KMS-11 (cell line): Measurements from ENCODE around the gene SIGLEC10.

Experiments used
- H2AFZ ChIP-seq: fragments of 200-600 bp; sonication (generic); 2 replicates; pipeline ENCODE4 v1.6.1; 2016; ENCODE audit warnings: antibody characterized with exemption, mixed run types, low read depth
- H3K27ac ChIP-seq: fragments of 200-600 bp; sonication (generic); 2 replicates; pipeline ENCODE4 v1.6.1; 2016; ENCODE audit warnings: mild to moderate bottlenecking, mixed run types
- H3K27me3 ChIP-seq: fragments of 200-600 bp; sonication (generic); 2 replicates; pipeline ENCODE4 v1.6.1; 2017; ENCODE audit warnings: mild to moderate bottlenecking, low read depth, mixed run types, moderate library complexity; ENCODE audit not compliant: insufficient read depth
- H3K36me3 ChIP-seq: fragments of 200-600 bp; sonication (generic); 2 replicates; pipeline ENCODE4 v1.6.1; 2017; ENCODE audit warnings: mild to moderate bottlenecking, mixed run types; ENCODE audit not compliant: insufficient read depth
- H3K4me1 ChIP-seq: fragments of 200-600 bp; sonication (generic); 2 replicates; pipeline ENCODE4 v1.6.1; 2016; ENCODE audit warnings: mild to moderate bottlenecking, low read depth, mixed run types; ENCODE audit not compliant: poor library complexity, severe bottlenecking
- H3K4me2 ChIP-seq: fragments of 200-600 bp; sonication (generic); 2 replicates; pipeline ENCODE4 v1.7.0; 2016; ENCODE audit warnings: mild to moderate bottlenecking, mixed run types
- H3K4me3 ChIP-seq: fragments of 200-600 bp; sonication (generic); IDR thresholded peaks from 2 replicates; pipeline ENCODE4 v1.6.1; 2017; ENCODE audit warnings: low read depth, low read length, mixed read lengths; ENCODE audit not compliant: insufficient read depth
- H3K79me2 ChIP-seq: fragments of 200-600 bp; sonication (generic); 2 replicates; pipeline ENCODE4 v1.6.1; 2016; ENCODE audit warnings: low read depth, mixed run types; ENCODE audit not compliant: insufficient read depth
- H3K9ac ChIP-seq: fragments of 200-600 bp; sonication (generic); 2 replicates; pipeline ENCODE4 v1.6.1; 2016; ENCODE audit warnings: mild to moderate bottlenecking, mixed run types
- H4K20me1 ChIP-seq: fragments of 200-600 bp; sonication (generic); 2 replicates; pipeline ENCODE4 v1.6.1; 2016; ENCODE audit warnings: mild to moderate bottlenecking, mixed run types; ENCODE audit not compliant: insufficient read depth
- CTCF ChIP-seq: fragments of 200-600 bp; sonication (generic); conservative IDR thresholded peaks from 2 replicates; pipeline ENCODE4 v1.6.1; 2017; ENCODE audit warnings: low read depth, mild to moderate bottlenecking, antibody characterized with exemption, low read length, moderate library complexity, mixed read lengths

Gene SIGLEC10

DNA sequence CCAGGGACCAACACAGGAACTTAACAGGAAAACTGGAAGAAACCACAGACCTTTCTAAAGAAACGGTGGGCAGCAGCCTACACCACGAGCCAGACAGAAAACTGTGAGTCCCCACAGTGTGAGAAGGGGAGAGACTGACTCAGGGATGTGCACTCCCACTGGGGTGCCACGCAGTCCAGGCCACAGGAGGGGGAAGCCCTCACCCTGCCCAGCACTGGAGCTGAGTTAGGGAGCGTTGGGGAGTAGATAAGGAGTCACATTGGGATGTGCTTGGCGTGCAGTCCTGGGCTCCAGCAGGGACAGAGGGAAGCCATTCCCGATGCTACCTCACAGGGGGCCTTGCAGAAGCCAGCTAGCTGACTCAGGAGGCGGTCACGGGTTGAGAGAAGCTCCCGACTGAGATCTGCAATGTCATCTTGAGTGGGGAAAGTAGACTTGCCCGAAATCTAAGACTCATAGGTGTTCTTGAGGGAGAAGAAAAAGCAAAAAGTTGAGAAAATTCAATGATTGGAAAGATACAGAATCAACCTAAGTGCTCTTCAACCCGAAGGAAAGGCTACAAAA is 23.5 kb upstream of the SIGLEC10 start:
- no peak overlapping the region for H3K9ac ChIP-seq
- no peaks in the 10 kb centered on the region for H3K4me1 ChIP-seq
- H2AFZ ChIP-seq: no peak overlapping the region
- no peak overlapping the region for H3K4me3 ChIP-seq
- no peak for TF ChIP-seq CTCF
- no peak overlapping the region for H3K27ac ChIP-seq
- no peaks in the 10 kb centered on the region for H3K79me2 ChIP-seq
- no peaks in the 10 kb centered on the region for H4K20me1 ChIP-seq
- no peaks in the 10 kb centered on the region for H3K36me3 ChIP-seq
- 0 out of 2 replicates have a peak, but pooled peaks cover 2% of the 10 kb centered on the region for H3K27me3 ChIP-seq
- H3K4me2 ChIP-seq: no peak overlapping the region

DNA sequence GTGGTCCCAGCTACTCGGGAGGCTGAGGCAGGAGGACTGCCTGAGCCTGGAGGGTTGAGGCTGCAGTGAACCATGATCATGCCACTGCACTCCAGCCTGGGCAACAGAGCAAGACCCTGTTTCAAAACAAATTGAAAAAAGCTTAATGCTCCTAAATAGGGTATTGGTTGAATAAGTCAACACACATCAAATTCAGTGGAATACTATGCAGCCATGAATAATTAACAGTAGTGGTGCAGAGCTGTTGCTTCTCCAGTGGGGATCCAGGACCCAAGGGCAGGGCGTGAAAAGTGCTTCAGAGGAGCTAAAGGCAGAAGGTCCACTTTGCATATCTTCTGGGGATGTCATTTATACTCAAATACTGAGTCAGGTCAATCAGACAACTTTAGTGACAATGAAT is 22.6 kb upstream of the SIGLEC10 start:
- Histone ChIP-seq H3K36me3 (no peaks in the 10 kb centered on the region), H3K9ac (no peak overlapping the region), H3K4me1 (no peaks in the 10 kb centered on the region), H3K4me3 (no peak overlapping the region), H3K79me2 (no peaks in the 10 kb centered on the region), H3K27ac (no peak overlapping the region), H2AFZ (no peak overlapping the region), H3K4me2 (no peak overlapping the region), H4K20me1 (no peaks in the 10 kb centered on the region), H3K27me3 (0 out of 2 replicates have a peak, but pooled peaks cover 2% of the 10 kb centered on the region)
- no peak for TF ChIP-seq CTCF

DNA sequence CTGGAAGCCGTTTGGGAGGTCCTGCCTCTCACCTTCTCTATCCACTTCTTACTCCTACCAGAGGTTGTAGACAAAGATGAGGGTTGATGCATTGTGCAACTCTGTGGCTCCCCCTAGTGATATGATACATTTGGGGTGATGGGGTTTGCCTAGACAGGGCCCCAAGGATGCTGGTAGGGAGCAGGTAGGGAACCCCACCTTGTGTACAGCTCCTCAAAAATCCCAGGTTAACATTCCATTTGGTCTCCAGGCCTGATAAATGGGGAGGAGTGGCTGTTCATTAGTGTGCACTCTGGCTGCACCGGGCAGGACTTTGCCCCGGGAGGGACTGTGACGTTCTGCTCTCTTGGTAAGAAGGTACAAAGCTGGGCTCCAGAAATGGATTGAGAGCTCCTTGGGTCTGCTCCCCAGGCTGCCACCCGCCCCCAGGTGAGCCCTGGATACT is 21.6 kb upstream of the SIGLEC10 start:
- Histone ChIP-seq H4K20me1 (no peaks in the 10 kb centered on the region), H3K4me2 (no peak overlapping the region), H3K9ac (no peak overlapping the region), H3K27me3 (0 out of 2 replicates have a peak, but pooled peaks cover 2% of the 10 kb centered on the region), H3K4me3 (no peak overlapping the region), H3K4me1 (no peaks in the 10 kb centered on the region), H3K27ac (no peak overlapping the region), H3K79me2 (no peaks in the 10 kb centered on the region), H2AFZ (no peak overlapping the region), H3K36me3 (no peaks in the 10 kb centered on the region)
- TF ChIP-seq CTCF: no peak

- Histone ChIP-seq H3K27me3 (0 out of 2 replicates have a peak, but pooled peaks cover 3% of the 10 kb centered on the region), H3K4me2 (no peak overlapping the region), H2AFZ (no peak overlapping the region), H3K4me1 (no peaks in the 10 kb centered on the region), H3K9ac (no peak overlapping the region), H4K20me1 (no peaks in the 10 kb centered on the region), H3K79me2 (no peaks in the 10 kb centered on the region), H3K4me3 (no peak overlapping the region), H3K27ac (no peak overlapping the region), H3K36me3 (no peaks in the 10 kb centered on the region)
- no peak for TF ChIP-seq CTCF
Observed at GRCh38 chr19:51434456-51434855, 17.0 kb upstream of the SIGLEC10 start.
